Fibroblast of skin of right quadriceps (primary cell): ENCODE results near the gene CEMIP2.

Source experiments
- DNase-seq: peaks from one replicate; pipeline ENCODE4 v3.0.0-alpha.2; 2013

CEMIP2 gene

DNA sequence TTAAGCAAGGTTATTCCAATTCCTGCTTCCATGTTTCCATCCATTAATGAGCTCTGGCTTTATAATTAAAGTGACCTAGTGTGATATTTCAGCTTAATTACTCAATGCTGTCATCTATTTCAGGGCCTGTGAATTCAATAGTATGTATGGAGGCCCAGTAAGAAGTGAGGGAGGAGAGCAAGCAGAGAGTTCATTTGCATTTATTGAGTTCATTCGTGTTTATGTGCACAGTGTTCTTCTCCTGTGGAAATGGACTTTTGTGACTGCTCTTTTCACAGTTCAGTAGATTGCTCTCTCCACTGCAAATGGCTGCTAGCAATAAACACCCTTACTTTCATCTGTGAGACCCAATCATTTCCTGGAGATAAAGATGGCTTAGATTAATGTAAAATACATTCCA is 130.9 kb downstream of the CEMIP2 start:
- no peak for DNase-seq

DNA sequence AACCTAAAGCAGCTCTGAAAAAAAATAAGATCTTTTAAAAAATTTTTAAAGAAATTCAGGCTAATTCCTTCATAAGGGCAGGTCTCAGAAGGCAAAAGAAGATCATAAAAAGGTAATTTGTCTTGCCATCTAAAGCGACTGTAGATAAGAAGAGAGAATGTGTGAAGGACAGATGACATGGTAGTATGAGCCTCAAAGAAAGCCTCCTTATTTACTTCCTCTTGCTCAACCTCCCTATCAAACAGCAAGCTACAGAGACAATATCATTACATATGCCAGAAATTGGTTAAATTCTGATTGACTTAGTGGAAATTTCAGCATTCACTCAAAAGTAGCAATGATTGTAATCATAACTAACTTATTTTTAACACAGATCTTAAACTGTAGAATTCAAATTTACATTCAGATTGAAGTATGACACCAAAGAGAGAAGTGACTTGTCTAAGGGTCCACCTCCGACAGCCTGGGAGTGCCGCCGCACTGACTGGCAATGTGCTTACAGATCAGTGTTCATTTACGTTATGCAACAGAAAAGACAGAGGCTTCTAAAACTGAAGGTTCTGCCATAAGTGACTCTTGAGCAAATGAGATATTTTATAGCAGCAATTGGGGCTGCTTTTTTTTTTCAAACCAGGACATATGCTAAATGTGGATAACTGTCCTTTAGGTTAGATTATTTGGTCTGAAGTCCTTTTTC is 132.0 kb downstream of the CEMIP2 start:
- DNase-seq = no peak

DNA sequence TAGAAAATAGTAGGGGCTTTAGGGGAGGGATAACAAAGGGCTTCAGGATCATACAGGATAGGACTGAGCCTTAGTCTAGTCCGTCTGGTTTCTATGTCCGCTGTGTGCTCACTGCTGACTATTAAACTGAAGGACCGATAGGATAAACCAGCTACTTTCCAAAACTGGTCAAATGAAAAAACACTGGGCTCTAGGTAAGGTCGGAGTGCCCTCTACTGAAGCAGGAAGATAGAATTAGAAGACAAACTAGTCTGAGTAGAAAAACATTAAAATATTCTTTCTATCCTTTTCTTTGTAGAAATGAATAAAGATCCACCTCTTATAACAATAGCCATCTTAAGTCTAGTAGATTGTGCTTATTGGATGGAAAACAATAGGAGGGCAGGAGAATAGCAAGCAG is 133.6 kb downstream of the CEMIP2 start:
- DNase-seq = no peak
